Stimulated activated memory B cell treated with anti-CD40 and anti-IgM and Interleukin-4, amounts not matched to agents 10 μg/mL and 1 μg/mL and 100 μg/mL, for 72 hours (primary cell): ENCODE measurements around the gene ARHGAP15.
A peak's percentile ranks its signal among the peaks of the same experiment; 100 is the strongest.

ENCODE experiments used
- ATAC-seq: fragments of 150-1000 bp; cut with Tn5 transposase; 2 replicates; pipeline ENCODE4 v1.10.0; 2021
- H3K27ac Mint-ChIP-seq: one replicate; pipeline ENCODE4 v1.8.0; 2022; ENCODE audit warnings: mild to moderate bottlenecking, mixed read lengths
- H3K27me3 Mint-ChIP-seq: one replicate; pipeline ENCODE4 v1.8.0; 2022; ENCODE audit warnings: mixed read lengths
- H3K36me3 Mint-ChIP-seq: one replicate; pipeline ENCODE4 v1.8.0; 2022; ENCODE audit warnings: mixed read lengths
- H3K4me1 Mint-ChIP-seq: one replicate; pipeline ENCODE4 v1.8.0; 2022; ENCODE audit warnings: mixed read lengths
- H3K4me3 Mint-ChIP-seq: one replicate; pipeline ENCODE4 v1.8.0; 2022; ENCODE audit warnings: mild to moderate bottlenecking, moderate library complexity, mixed read lengths
- H3K9me3 Mint-ChIP-seq: one replicate; pipeline ENCODE4 v1.8.0; 2022; ENCODE audit warnings: mixed read lengths

The ARHGAP15 gene

GRCh38 chr2:143382573-143382972 lies 253.4 kb downstream of the ARHGAP15 start:
- Mint-ChIP-seq H3K27ac (no peak overlapping the region), H3K4me1 (no peaks in the 10 kb centered on the region), H3K4me3 (no peak overlapping the region), H3K27me3 (no peaks in the 10 kb centered on the region), H3K36me3 (peaks cover 22% of the 10 kb centered on the region), H3K9me3 (no peaks in the 10 kb centered on the region)
- no peak for ATAC-seq

GRCh38 chr2:143383016-143383415 lies 253.8 kb downstream of the ARHGAP15 start:
- Mint-ChIP-seq H3K36me3 (peaks cover 22% of the 10 kb centered on the region), H3K27ac (no peak overlapping the region), H3K9me3 (no peaks in the 10 kb centered on the region), H3K4me3 (no peak overlapping the region), H3K4me1 (no peaks in the 10 kb centered on the region), H3K27me3 (no peaks in the 10 kb centered on the region)
- no peak for ATAC-seq

DNA sequence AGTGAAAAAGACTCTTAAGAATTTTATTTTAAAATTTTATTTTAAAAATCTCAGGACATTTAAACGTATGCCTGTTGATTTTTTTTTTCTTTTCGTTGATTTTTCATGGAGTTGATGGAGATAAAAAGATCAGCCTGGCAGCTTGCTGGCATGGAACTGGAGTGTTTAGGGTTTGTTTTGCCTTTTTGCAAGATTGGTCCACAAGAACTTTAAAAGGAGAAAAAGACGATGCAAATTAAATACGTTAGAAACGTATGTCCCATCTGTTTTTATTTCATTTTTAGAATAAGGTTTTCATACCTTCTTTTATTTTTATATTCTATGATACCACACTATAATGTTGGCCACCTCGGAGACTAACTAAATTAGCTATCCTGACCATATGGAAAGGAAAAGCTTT lies 254.9 kb downstream of the ARHGAP15 start:
- H3K36me3 Mint-ChIP-seq: peaks cover 23% of the 10 kb centered on the region
- H3K9me3 Mint-ChIP-seq: no peaks in the 10 kb centered on the region
- no peak overlapping the region for H3K4me3 Mint-ChIP-seq
- no peaks in the 10 kb centered on the region for H3K27me3 Mint-ChIP-seq
- no peak overlapping the region for H3K27ac Mint-ChIP-seq
- no peaks in the 10 kb centered on the region for H3K4me1 Mint-ChIP-seq
- no peak for ATAC-seq

DNA sequence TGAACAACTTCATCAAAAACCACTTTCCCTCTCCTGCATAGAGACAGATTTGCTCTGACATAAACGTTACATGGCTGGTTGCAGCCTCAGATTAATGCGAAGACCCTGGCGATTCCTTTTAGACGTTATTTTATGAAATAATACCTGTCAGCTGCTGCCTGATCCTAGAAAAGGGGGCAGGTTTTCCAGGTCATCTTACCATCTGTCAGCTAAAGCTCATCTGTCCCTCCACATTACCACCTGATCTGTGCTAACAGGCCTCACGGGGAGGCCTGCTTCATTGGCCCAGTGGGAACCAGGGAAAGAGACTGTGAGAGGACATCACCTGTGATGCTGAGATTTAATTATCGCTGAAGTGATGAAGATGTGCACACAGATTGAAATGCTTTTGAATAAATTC lies 261.0 kb downstream of the ARHGAP15 start:
- Mint-ChIP-seq H3K4me1 (peaks cover 5% of the 10 kb centered on the region), H3K27me3 (no peaks in the 10 kb centered on the region), H3K36me3 (peaks cover 27% of the 10 kb centered on the region), H3K4me3 (no peak overlapping the region), H3K9me3 (no peaks in the 10 kb centered on the region), H3K27ac (no peak overlapping the region)
- ATAC-seq: no peak

- ATAC-seq: no peak
- Mint-ChIP-seq H3K4me1 (peaks cover 19% of the 10 kb centered on the region), H3K27me3 (no peaks in the 10 kb centered on the region), H3K4me3 (no peak overlapping the region), H3K9me3 (no peaks in the 10 kb centered on the region), H3K36me3 (peaks cover 40% of the 10 kb centered on the region), H3K27ac (no peak overlapping the region)
Observed at GRCh38 chr2:143392358-143392757, 263.1 kb downstream of the ARHGAP15 start.

DNA sequence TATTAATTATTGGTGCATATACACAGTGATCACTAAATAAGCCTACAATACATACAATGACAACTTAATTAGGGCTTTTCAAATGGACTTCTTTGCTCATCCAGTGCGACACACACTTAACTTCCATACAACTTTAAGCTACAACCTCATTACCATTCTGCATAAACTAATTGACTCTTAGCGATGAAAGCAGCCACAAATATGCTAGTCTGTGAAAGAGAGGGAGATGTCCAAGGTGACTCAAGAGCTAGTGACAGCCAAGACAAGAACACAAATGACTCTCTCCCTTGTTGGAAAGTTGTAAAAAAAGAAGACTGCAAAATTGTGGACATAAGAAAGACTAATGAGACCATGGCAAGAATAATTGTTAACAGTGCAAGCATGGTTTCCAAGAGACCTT lies 264.8 kb downstream of the ARHGAP15 start:
- peaks cover 27% of the 10 kb centered on the region for H3K4me1 Mint-ChIP-seq
- H3K27me3 Mint-ChIP-seq: no peaks in the 10 kb centered on the region
- ATAC-seq: no peak
- no peak overlapping the region for H3K27ac Mint-ChIP-seq
- H3K9me3 Mint-ChIP-seq: no peaks in the 10 kb centered on the region
- no peak overlapping the region for H3K4me3 Mint-ChIP-seq
- H3K36me3 Mint-ChIP-seq: peaks cover 44% of the 10 kb centered on the region

- Mint-ChIP-seq H3K4me1 (peaks cover 45% of the 10 kb centered on the region), H3K36me3 (peaks cover 27% of the 10 kb centered on the region), H3K27ac (no peak overlapping the region), H3K4me3 (no peak overlapping the region), H3K9me3 (no peaks in the 10 kb centered on the region), H3K27me3 (no peaks in the 10 kb centered on the region)
- ATAC-seq: peak; percentile 36
Observed at GRCh38 chr2:143397884-143398614, 268.8 kb downstream of the ARHGAP15 start.

GRCh38 chr2:143398781-143399180 lies 269.6 kb downstream of the ARHGAP15 start:
- no peak for ATAC-seq
- Mint-ChIP-seq H3K4me1 (peaks cover 45% of the 10 kb centered on the region), H3K4me3 (no peak overlapping the region), H3K36me3 (peaks cover 32% of the 10 kb centered on the region), H3K27me3 (no peaks in the 10 kb centered on the region), H3K9me3 (no peaks in the 10 kb centered on the region), H3K27ac (no peak overlapping the region)

GRCh38 chr2:143399631-143400069 lies 270.4 kb downstream of the ARHGAP15 start:
- no peaks in the 10 kb centered on the region for H3K9me3 Mint-ChIP-seq
- no peak overlapping the region for H3K4me3 Mint-ChIP-seq
- H3K4me1 Mint-ChIP-seq: peaks cover 45% of the 10 kb centered on the region
- peaks cover 35% of the 10 kb centered on the region for H3K36me3 Mint-ChIP-seq
- H3K27ac Mint-ChIP-seq: no peak overlapping the region
- H3K27me3 Mint-ChIP-seq: no peaks in the 10 kb centered on the region
- ATAC-seq: no peak

DNA sequence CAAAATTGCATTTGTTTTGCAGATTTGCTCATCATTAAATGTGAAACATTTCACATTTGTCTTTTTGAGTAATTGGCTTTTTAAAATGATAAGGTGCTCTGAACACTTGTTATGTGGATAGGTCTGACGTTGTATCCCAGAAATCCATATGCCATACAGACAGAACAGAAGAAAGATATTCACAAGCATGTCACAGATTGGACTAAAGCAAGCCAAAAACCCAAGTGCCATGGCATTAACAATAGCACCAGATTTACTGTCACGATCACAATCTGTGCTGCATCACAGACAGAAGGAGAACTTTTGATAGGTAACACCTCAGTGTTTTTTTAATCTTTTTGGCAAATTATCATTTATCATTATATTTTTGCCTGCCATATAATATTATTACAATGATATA lies 272.6 kb downstream of the ARHGAP15 start:
- no peak overlapping the region for H3K4me3 Mint-ChIP-seq
- H3K27me3 Mint-ChIP-seq: no peaks in the 10 kb centered on the region
- H3K4me1 Mint-ChIP-seq: peaks cover 31% of the 10 kb centered on the region
- H3K36me3 Mint-ChIP-seq: peaks cover 28% of the 10 kb centered on the region
- no peak overlapping the region for H3K27ac Mint-ChIP-seq
- no peak for ATAC-seq
- no peaks in the 10 kb centered on the region for H3K9me3 Mint-ChIP-seq

DNA sequence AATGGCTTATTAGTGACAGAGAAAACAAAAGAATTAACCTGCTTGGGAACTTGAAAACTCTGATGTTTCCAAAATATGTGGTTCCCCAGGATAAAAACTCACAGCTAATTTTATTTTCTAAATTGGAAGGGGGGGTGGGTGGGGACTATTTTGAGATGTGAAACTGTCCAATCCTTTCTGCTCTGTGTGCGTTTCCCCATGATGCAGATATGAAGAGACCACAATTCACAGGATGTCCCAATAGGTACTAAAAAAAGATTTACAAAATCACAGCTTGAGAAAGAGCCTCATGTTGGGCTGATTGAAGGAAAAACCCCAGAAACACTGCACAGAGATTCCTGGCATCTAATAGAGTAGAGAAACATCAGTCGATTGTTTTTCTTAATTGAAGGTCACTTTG lies 273.2 kb downstream of the ARHGAP15 start:
- Mint-ChIP-seq H3K4me1 (peaks cover 26% of the 10 kb centered on the region), H3K27me3 (no peaks in the 10 kb centered on the region), H3K9me3 (no peaks in the 10 kb centered on the region), H3K27ac (no peak overlapping the region), H3K36me3 (peaks cover 26% of the 10 kb centered on the region), H3K4me3 (no peak overlapping the region)
- ATAC-seq: no peak

DNA sequence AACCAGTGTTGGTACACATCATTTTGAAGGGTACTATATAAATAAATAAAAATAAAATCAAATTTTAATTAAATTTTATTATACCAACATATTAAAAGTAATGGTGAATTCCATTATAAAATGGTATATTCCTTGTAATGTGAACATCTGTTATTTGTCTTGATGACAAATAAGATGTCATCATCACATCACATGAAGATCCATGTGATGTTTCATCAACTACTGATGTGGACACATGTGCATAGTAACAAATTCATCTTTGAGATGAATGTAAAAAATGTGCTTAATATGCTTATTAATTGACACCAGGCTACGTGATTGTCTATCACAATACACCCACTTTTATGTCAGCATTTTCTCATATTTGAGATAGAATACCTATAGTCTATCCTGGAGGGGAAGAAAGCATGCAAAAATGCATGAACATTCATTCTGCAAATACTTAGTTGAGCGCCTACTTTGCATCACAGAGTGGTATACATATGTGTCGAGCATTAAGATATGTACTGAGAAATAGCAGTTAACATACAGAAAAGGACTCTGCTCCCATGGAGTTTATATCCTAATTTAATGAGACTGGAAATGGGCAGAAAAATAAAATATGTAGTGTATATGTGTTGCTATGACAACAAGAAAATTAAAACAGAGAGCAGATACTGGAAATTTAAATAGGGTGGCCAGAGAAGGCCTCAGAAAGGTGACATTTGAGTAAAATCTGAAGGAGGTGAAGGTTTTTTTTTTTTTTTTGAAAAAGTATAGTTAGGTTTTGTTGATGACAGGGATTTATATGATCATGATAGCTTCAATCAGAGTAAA lies 281.1 kb downstream of the ARHGAP15 start:
- H3K36me3 Mint-ChIP-seq: peaks cover 21% of the 10 kb centered on the region
- H3K4me3 Mint-ChIP-seq: no peak overlapping the region
- no peak for ATAC-seq
- H3K27ac Mint-ChIP-seq: no peak overlapping the region
- H3K9me3 Mint-ChIP-seq: peaks cover 3% of the 10 kb centered on the region
- H3K27me3 Mint-ChIP-seq: no peaks in the 10 kb centered on the region
- peaks cover 12% of the 10 kb centered on the region for H3K4me1 Mint-ChIP-seq

DNA sequence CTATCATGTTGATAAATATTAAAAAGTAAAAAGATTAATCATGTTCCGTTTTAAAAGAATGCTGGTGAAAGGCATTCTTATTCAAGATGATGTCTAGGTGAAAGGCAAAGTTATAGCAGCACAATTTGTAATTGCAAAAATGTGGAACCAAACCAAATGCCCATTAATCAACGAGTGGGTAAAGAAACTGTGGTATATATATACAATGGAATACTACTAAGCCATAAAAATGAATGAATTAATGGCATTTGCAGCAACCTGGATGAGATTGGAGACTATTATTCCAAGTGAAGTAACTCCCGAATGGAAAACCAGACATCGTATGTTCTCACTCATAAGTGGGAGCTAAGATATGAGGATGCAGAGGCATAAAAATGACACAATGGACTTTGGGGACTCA lies 286.4 kb downstream of the ARHGAP15 start:
- no peaks in the 10 kb centered on the region for H3K27me3 Mint-ChIP-seq
- H3K4me3 Mint-ChIP-seq: no peak overlapping the region
- H3K4me1 Mint-ChIP-seq: peaks cover 15% of the 10 kb centered on the region
- H3K9me3 Mint-ChIP-seq: peaks cover 3% of the 10 kb centered on the region
- peaks cover 20% of the 10 kb centered on the region for H3K36me3 Mint-ChIP-seq
- ATAC-seq: no peak
- no peak overlapping the region for H3K27ac Mint-ChIP-seq

DNA sequence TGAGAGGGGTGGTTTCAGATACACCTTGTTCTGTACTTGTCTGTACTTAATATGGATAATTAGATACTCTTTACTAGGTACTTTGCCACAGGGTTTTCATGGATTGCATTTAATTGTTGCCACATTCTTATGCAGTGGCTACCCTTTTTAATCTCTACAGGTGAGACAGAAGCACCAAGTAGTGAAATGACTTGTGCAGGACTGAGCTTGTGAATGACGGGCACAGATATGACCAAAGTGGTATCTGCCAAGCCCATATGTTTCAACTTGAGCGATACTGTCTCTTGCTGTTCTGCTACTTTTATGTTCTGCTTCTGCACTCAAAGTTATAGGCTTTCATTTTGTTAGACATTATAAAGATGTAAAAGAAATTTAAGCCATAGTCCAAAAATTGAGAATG lies 288.2 kb downstream of the ARHGAP15 start:
- Mint-ChIP-seq H3K27me3 (no peaks in the 10 kb centered on the region), H3K36me3 (peaks cover 16% of the 10 kb centered on the region), H3K4me3 (no peak overlapping the region), H3K27ac (no peak overlapping the region), H3K4me1 (peaks cover 25% of the 10 kb centered on the region), H3K9me3 (peaks cover 3% of the 10 kb centered on the region)
- ATAC-seq: no peak

GRCh38 chr2:143420313-143420712 lies 291.1 kb downstream of the ARHGAP15 start:
- Mint-ChIP-seq H3K27me3 (no peaks in the 10 kb centered on the region), H3K4me3 (no peak overlapping the region), H3K36me3 (peaks cover 14% of the 10 kb centered on the region), H3K4me1 (peaks cover 38% of the 10 kb centered on the region), H3K9me3 (no peaks in the 10 kb centered on the region), H3K27ac (no peak overlapping the region)
- no peak for ATAC-seq

- Mint-ChIP-seq H3K4me1 (peaks cover 49% of the 10 kb centered on the region), H3K27me3 (no peaks in the 10 kb centered on the region), H3K4me3 (no peak overlapping the region), H3K9me3 (no peaks in the 10 kb centered on the region), H3K27ac (no peak overlapping the region), H3K36me3 (peaks cover 20% of the 10 kb centered on the region)
- peak; percentile 69 for ATAC-seq
Observed at GRCh38 chr2:143422681-143423080, 293.5 kb downstream of the ARHGAP15 start.
